ENCODE measurements around the gene ZNF438. TPM values are rescaled to one million over a fixed set of nuclear protein-coding genes. Genes with fewer than 3 reads are reported as not detected.

The ZNF438 gene
- total RNA-seq, 1 donor from 2014 or later = 6.8 TPM

- Histone ChIP-seq H3K27me3 (ENCODE audit: control insufficient read depth in 3 of 3, insufficient read depth in 3 of 3, low read length in 3 of 3) (peaks cover 0 to 26% (median 0%) of the 10 kb centered on the region in 3 donors), H3K4me3 (ENCODE audit: low read length in 3 of 3) (no peak overlapping the region), H3K36me3 (ENCODE audit: control insufficient read depth in 3 of 3, insufficient read depth in 3 of 3, low read length in 3 of 3) (no peaks in the 10 kb centered on the region), H3K27ac (ENCODE audit: low read depth, low read length) (no peak overlapping the region), H3K9ac (ENCODE audit: low read depth in 1 of 3, low read length in 3 of 3) (no peak overlapping the region), H3K4me1 (ENCODE audit: control insufficient read depth in 3 of 3, insufficient read depth in 3 of 3, low read length in 3 of 3) (peaks cover 6 to 10% (median 7%) of the 10 kb centered on the region in 3 donors), H3K9me3 (ENCODE audit: control insufficient read depth in 3 of 3, low read length in 3 of 3) (no peaks in the 10 kb centered on the region)
These were observed 201.8 kb downstream of the ZNF438 start for GRCh38 chr10:30829901-30830300.

- no peak overlapping the region for H3K27ac ChIP-seq (ENCODE audit: low read depth, low read length)
- H3K27me3 ChIP-seq (ENCODE audit: control insufficient read depth in 3 of 3, insufficient read depth in 3 of 3, low read length in 3 of 3) = peaks cover 0 to 29% (median 0%) of the 10 kb centered on the region in 3 donors
- H3K36me3 ChIP-seq (ENCODE audit: control insufficient read depth in 3 of 3, insufficient read depth in 3 of 3, low read length in 3 of 3) = no peaks in the 10 kb centered on the region
- H3K9me3 ChIP-seq (ENCODE audit: control insufficient read depth in 3 of 3, low read length in 3 of 3) = no peaks in the 10 kb centered on the region
- H3K9ac ChIP-seq (ENCODE audit: low read depth in 1 of 3, low read length in 3 of 3) = no peak overlapping the region
- H3K4me1 ChIP-seq (ENCODE audit: control insufficient read depth in 3 of 3, insufficient read depth in 3 of 3, low read length in 3 of 3) = peaks cover 3 to 10% (median 4%) of the 10 kb centered on the region in 3 donors
- peak overlapping the region in 1 of 3 donors; percentile 22 for H3K4me3 ChIP-seq (ENCODE audit: low read length in 3 of 3)
These were observed 203.0 kb downstream of the ZNF438 start for GRCh38 chr10:30828680-30829079.

- Histone ChIP-seq H3K9ac (ENCODE audit: low read depth in 1 of 3, low read length in 3 of 3) (no peak overlapping the region), H3K4me3 (ENCODE audit: low read length in 3 of 3) (no peak overlapping the region)
These were observed 203.5 kb downstream of the ZNF438 start for GRCh38 chr10:30828164-30828563.

GRCh38 chr10:30827531-30828120, 204.0 kb downstream of the ZNF438 start:
- Histone ChIP-seq H3K4me1 (ENCODE audit: control insufficient read depth in 3 of 3, insufficient read depth in 3 of 3, low read length in 3 of 3) (peaks cover 3 to 9% (median 4%) of the 10 kb centered on the region in 3 donors), H3K27me3 (ENCODE audit: control insufficient read depth in 3 of 3, insufficient read depth in 3 of 3, low read length in 3 of 3) (peaks cover 0 to 33% (median 0%) of the 10 kb centered on the region in 3 donors), H3K9ac (ENCODE audit: low read depth in 1 of 3, low read length in 3 of 3) (no peak overlapping the region), H3K4me3 (ENCODE audit: low read length in 3 of 3) (peak overlapping the region in 1 of 3 donors; percentile 3), H3K36me3 (ENCODE audit: control insufficient read depth in 3 of 3, insufficient read depth in 3 of 3, low read length in 3 of 3) (no peaks in the 10 kb centered on the region), H3K9me3 (ENCODE audit: control insufficient read depth in 3 of 3, low read length in 3 of 3) (no peaks in the 10 kb centered on the region), H3K27ac (ENCODE audit: low read depth, low read length) (no peak overlapping the region)

More at GRCh38 chr10:30828164-30828563, 203.5 kb downstream of the ZNF438 start:
- Histone ChIP-seq H3K27ac (ENCODE audit: low read depth, low read length) (no peak overlapping the region), H3K4me1 (ENCODE audit: control insufficient read depth in 3 of 3, insufficient read depth in 3 of 3, low read length in 3 of 3) (peaks cover 3 to 10% (median 4%) of the 10 kb centered on the region in 3 donors), H3K9me3 (ENCODE audit: control insufficient read depth in 3 of 3, low read length in 3 of 3) (no peaks in the 10 kb centered on the region), H3K27me3 (ENCODE audit: control insufficient read depth in 3 of 3, insufficient read depth in 3 of 3, low read length in 3 of 3) (peaks cover 0 to 29% (median 0%) of the 10 kb centered on the region in 3 donors), H3K36me3 (ENCODE audit: control insufficient read depth in 3 of 3, insufficient read depth in 3 of 3, low read length in 3 of 3) (no peaks in the 10 kb centered on the region)

GRCh38 chr10:30826679-30827078, 205.0 kb downstream of the ZNF438 start:
- Histone ChIP-seq H3K4me3 (ENCODE audit: low read length in 3 of 3) (no peak overlapping the region), H3K4me1 (ENCODE audit: control insufficient read depth in 3 of 3, insufficient read depth in 3 of 3, low read length in 3 of 3) (peaks cover 3 to 11% (median 4%) of the 10 kb centered on the region in 3 donors), H3K9ac (ENCODE audit: low read depth in 1 of 3, low read length in 3 of 3) (no peak overlapping the region), H3K27ac (ENCODE audit: low read depth, low read length) (no peak overlapping the region), H3K36me3 (ENCODE audit: control insufficient read depth in 3 of 3, insufficient read depth in 3 of 3, low read length in 3 of 3) (no peaks in the 10 kb centered on the region), H3K27me3 (ENCODE audit: control insufficient read depth in 3 of 3, insufficient read depth in 3 of 3, low read length in 3 of 3) (peaks cover 0 to 37% (median 0%) of the 10 kb centered on the region in 3 donors), H3K9me3 (ENCODE audit: control insufficient read depth in 3 of 3, low read length in 3 of 3) (no peaks in the 10 kb centered on the region)

- H3K9ac ChIP-seq (ENCODE audit: low read depth in 1 of 3, low read length in 3 of 3) = no peak overlapping the region
- peaks cover 3 to 11% (median 4%) of the 10 kb centered on the region in 3 donors for H3K4me1 ChIP-seq (ENCODE audit: control insufficient read depth in 3 of 3, insufficient read depth in 3 of 3, low read length in 3 of 3)
- H3K9me3 ChIP-seq (ENCODE audit: control insufficient read depth in 3 of 3, low read length in 3 of 3) = no peaks in the 10 kb centered on the region
- H3K36me3 ChIP-seq (ENCODE audit: control insufficient read depth in 3 of 3, insufficient read depth in 3 of 3, low read length in 3 of 3) = no peaks in the 10 kb centered on the region
- no peak overlapping the region for H3K27ac ChIP-seq (ENCODE audit: low read depth, low read length)
- peaks cover 0 to 37% (median 0%) of the 10 kb centered on the region in 3 donors for H3K27me3 ChIP-seq (ENCODE audit: control insufficient read depth in 3 of 3, insufficient read depth in 3 of 3, low read length in 3 of 3)
- H3K4me3 ChIP-seq (ENCODE audit: low read length in 3 of 3) = no peak overlapping the region
These were observed 206.2 kb downstream of the ZNF438 start for GRCh38 chr10:30825495-30825894.

- Histone ChIP-seq H3K9ac (ENCODE audit: low read depth in 1 of 3, low read length in 3 of 3) (no peak overlapping the region), H3K27me3 (ENCODE audit: control insufficient read depth in 3 of 3, insufficient read depth in 3 of 3, low read length in 3 of 3) (peaks cover 0 to 37% (median 0%) of the 10 kb centered on the region in 3 donors), H3K9me3 (ENCODE audit: control insufficient read depth in 3 of 3, low read length in 3 of 3) (no peaks in the 10 kb centered on the region), H3K4me3 (ENCODE audit: low read length in 3 of 3) (no peak overlapping the region), H3K36me3 (ENCODE audit: control insufficient read depth in 3 of 3, insufficient read depth in 3 of 3, low read length in 3 of 3) (no peaks in the 10 kb centered on the region), H3K4me1 (ENCODE audit: control insufficient read depth in 3 of 3, insufficient read depth in 3 of 3, low read length in 3 of 3) (peaks cover 3 to 11% (median 4%) of the 10 kb centered on the region in 3 donors), H3K27ac (ENCODE audit: low read depth, low read length) (no peak overlapping the region)
These were observed 206.6 kb downstream of the ZNF438 start for GRCh38 chr10:30825022-30825421.

GRCh38 chr10:30823651-30824050, 208.0 kb downstream of the ZNF438 start:
- H3K4me3 ChIP-seq (ENCODE audit: low read length in 3 of 3) = no peak overlapping the region
- no peaks in the 10 kb centered on the region for H3K9me3 ChIP-seq (ENCODE audit: control insufficient read depth in 3 of 3, low read length in 3 of 3)
- no peaks in the 10 kb centered on the region for H3K36me3 ChIP-seq (ENCODE audit: control insufficient read depth in 3 of 3, insufficient read depth in 3 of 3, low read length in 3 of 3)
- peaks cover 8 to 18% (median 13%) of the 10 kb centered on the region in 3 donors for H3K4me1 ChIP-seq (ENCODE audit: control insufficient read depth in 3 of 3, insufficient read depth in 3 of 3, low read length in 3 of 3)
- H3K27ac ChIP-seq (ENCODE audit: low read depth, low read length) = no peak overlapping the region
- H3K27me3 ChIP-seq (ENCODE audit: control insufficient read depth in 3 of 3, insufficient read depth in 3 of 3, low read length in 3 of 3) = peaks cover 0 to 37% (median 0%) of the 10 kb centered on the region in 3 donors
- H3K9ac ChIP-seq (ENCODE audit: low read depth in 1 of 3, low read length in 3 of 3) = no peak overlapping the region

GRCh38 chr10:30822693-30823465, 208.8 kb downstream of the ZNF438 start:
- no peaks in the 10 kb centered on the region for H3K9me3 ChIP-seq (ENCODE audit: control insufficient read depth in 3 of 3, low read length in 3 of 3)
- no peak overlapping the region for H3K27ac ChIP-seq (ENCODE audit: low read depth, low read length)
- H3K36me3 ChIP-seq (ENCODE audit: control insufficient read depth in 3 of 3, insufficient read depth in 3 of 3, low read length in 3 of 3) = no peaks in the 10 kb centered on the region
- no peak overlapping the region for H3K4me3 ChIP-seq (ENCODE audit: low read length in 3 of 3)
- peaks cover 5 to 23% (median 20%) of the 10 kb centered on the region in 3 donors for H3K4me1 ChIP-seq (ENCODE audit: control insufficient read depth in 3 of 3, insufficient read depth in 3 of 3, low read length in 3 of 3)
- H3K27me3 ChIP-seq (ENCODE audit: control insufficient read depth in 3 of 3, insufficient read depth in 3 of 3, low read length in 3 of 3) = peaks cover 0 to 32% (median 0%) of the 10 kb centered on the region in 3 donors
- no peak overlapping the region for H3K9ac ChIP-seq (ENCODE audit: low read depth in 1 of 3, low read length in 3 of 3)

Data from skeletal muscle tissue (tissue), 4 donors.